Kasumi-1 (cell line): ENCODE results near the gene CKAP2.
A peak's percentile ranks its signal among the peaks of the same experiment; 100 is the strongest.
"Not testable (repeated sequence)": the region's sequence is repeated elsewhere in the genome, so short reads cannot be mapped to it uniquely, and the experiment has no call there.

Experiments used
- DNase-seq, 2 experiments: peaks; one replicate each; lab custom pipeline; 2025; lab: John Stamatoyannopoulos, UW

CKAP2 gene

GRCh38 chr13:52454820-52455676, at the start of gene CKAP2:
TSS of gene CKAP2 (plus strand) at chr13:52455478. CDS start at chr13:52455557, 79 bp downstream.
- peak; percentile 95 to 96 for DNase-seq

GRCh38 chr13:52405767-52406494, 49.3 kb upstream of the CKAP2 start, which contains the start of gene THSD1:
TSS of gene THSD1 (minus strand) at chr13:52406172. CDS start at chr13:52402600, 3,572 bp downstream.
- no peak for DNase-seq

GRCh38 chr13:52406629-52407028, 48.6 kb upstream of the CKAP2 start:
- no peak for DNase-seq

- not testable (repeated sequence) for DNase-seq
These were observed 47.8 kb upstream of the CKAP2 start for GRCh38 chr13:52407436-52407835.

- DNase-seq = not testable (repeated sequence)
These were observed 47.1 kb upstream of the CKAP2 start for GRCh38 chr13:52408071-52408658.

GRCh38 chr13:52411629-52412028, 43.6 kb upstream of the CKAP2 start:
- DNase-seq = no peak

GRCh38 chr13:52412128-52412527, 43.1 kb upstream of the CKAP2 start:
- DNase-seq = no peak

GRCh38 chr13:52414051-52414450, 41.2 kb upstream of the CKAP2 start:
- no peak for DNase-seq

GRCh38 chr13:52414963-52415362, 40.3 kb upstream of the CKAP2 start:
- DNase-seq = no peak

- DNase-seq = no peak
These were observed 36.2 kb upstream of the CKAP2 start for GRCh38 chr13:52419080-52419479.

GRCh38 chr13:52421216-52421615, 34.1 kb upstream of the CKAP2 start:
- peak in 1 of 2 experiments; percentile 9 for DNase-seq

- no peak for DNase-seq
These were observed 27.0 kb upstream of the CKAP2 start for GRCh38 chr13:52428295-52428694.

GRCh38 chr13:52432456-52432855, 22.8 kb upstream of the CKAP2 start:
- no peak for DNase-seq

GRCh38 chr13:52446265-52446664, 9.0 kb upstream of the CKAP2 start:
- DNase-seq = no peak

- DNase-seq = no peak
These were observed 7.9 kb upstream of the CKAP2 start for GRCh38 chr13:52447354-52447753.

GRCh38 chr13:52447815-52448552, 7.3 kb upstream of the CKAP2 start:
- no peak for DNase-seq

GRCh38 chr13:52449331-52450011, 5.8 kb upstream of the CKAP2 start:
- DNase-seq = no peak

- DNase-seq = peak; percentile 91 to 93
These were observed 5.1 kb upstream of the CKAP2 start, which contains the start of gene VPS36 for GRCh38 chr13:52450012-52450792. TSS of gene VPS36 (minus strand) at chr13:52450634. CDS start at chr13:52450594, 40 bp downstream.

- no peak for DNase-seq
These were observed 4.5 kb upstream of the CKAP2 start for GRCh38 chr13:52450793-52451116.

GRCh38 chr13:52451135-52451804, 4.0 kb upstream of the CKAP2 start:
- no peak for DNase-seq
